ENCODE data around the gene ABCC5.
A peak's percentile ranks its signal among the peaks of the same experiment; 100 is the strongest.

ABCC5 gene

GRCh38 chr3:184005941-184006507 lies 11.7 kb downstream of the ABCC5 start (continued):
- no peak for TF ChIP-seq ZSCAN23 (tag by site-specific recombination; IDR thresholded peaks at IDR 0.05)
- no peak for TF ChIP-seq PRDM1 (tag by site-specific recombination; IDR thresholded peaks at IDR 0.05)
- TF ChIP-seq ZNF449 (tag by site-specific recombination; IDR thresholded peaks at IDR 0.05): peak; percentile 90
- peak; percentile 53; the same call in 1 of the 2 replicates for TF ChIP-seq ZXDB (tag by site-specific recombination; IDR thresholded peaks at IDR 0.05)
- TF ChIP-seq ZNF518A (tag by site-specific recombination; conservative IDR thresholded peaks at IDR 0.05; ENCODE audit: low read depth): no peak
- no peak for TF ChIP-seq ZNF133 (tag by site-specific recombination; IDR thresholded peaks at IDR 0.05)
- peak; percentile 29; the same call in 1 of the 2 replicates for TF ChIP-seq ZNF660 (tag by site-specific recombination; IDR thresholded peaks at IDR 0.05)
- no peak for TF ChIP-seq ZNF654 (tag by site-specific recombination; IDR thresholded peaks at IDR 0.05; ENCODE audit: low read depth)
- TF ChIP-seq ZNF473 (tag by site-specific recombination; IDR thresholded peaks at IDR 0.05): no peak
- no peak for TF ChIP-seq ZSCAN5A (tag by site-specific recombination; IDR thresholded peaks at IDR 0.05)
- TF ChIP-seq SP3 (tag by site-specific recombination; IDR thresholded peaks at IDR 0.05): no peak
- no peak for TF ChIP-seq ZNF423 (tag by site-specific recombination; IDR thresholded peaks at IDR 0.05)
- no peak for TF ChIP-seq PATZ1 (tag by site-specific recombination; IDR thresholded peaks at IDR 0.05)
- no peak for TF ChIP-seq GLI2 (tag by site-specific recombination; IDR thresholded peaks at IDR 0.05; ENCODE audit: borderline replicate concordance, low read depth)
- no peak for TF ChIP-seq ZNF621 (tag by site-specific recombination; IDR thresholded peaks at IDR 0.05)
- peak; percentile 70 for TF ChIP-seq ZIC2 (tag by site-specific recombination; IDR thresholded peaks at IDR 0.05)
- no peak for TF ChIP-seq ZNF830 (tag by site-specific recombination; IDR thresholded peaks at IDR 0.05; ENCODE audit: low read depth)
- TF ChIP-seq ZNF341 (tag by site-specific recombination; IDR thresholded peaks at IDR 0.05; ENCODE audit: low read depth): no peak
- no peak for TF ChIP-seq SALL2 (tag by site-specific recombination; IDR thresholded peaks at IDR 0.05; ENCODE audit: borderline replicate concordance)
- TF ChIP-seq ZNF704 (tag by site-specific recombination; IDR thresholded peaks at IDR 0.05): no peak
- TF ChIP-seq IKZF3 (tag by site-specific recombination; IDR thresholded peaks at IDR 0.05): no peak
- TF ChIP-seq ZFP41 (tag by site-specific recombination; IDR thresholded peaks at IDR 0.05; ENCODE audit: borderline replicate concordance): no peak
- no peak for TF ChIP-seq KLF7 (tag by site-specific recombination; IDR thresholded peaks at IDR 0.05; ENCODE audit: borderline replicate concordance)
- no peak for TF ChIP-seq ZNF398 (tag by site-specific recombination; IDR thresholded peaks at IDR 0.05)
- no peak for TF ChIP-seq ZNF302 (tag by site-specific recombination; IDR thresholded peaks at IDR 0.05; ENCODE audit: low read depth)
- TF ChIP-seq MYNN (tag by site-specific recombination; IDR thresholded peaks at IDR 0.05; ENCODE audit: borderline replicate concordance): no peak
